Small intestine (tissue), 7 donors: ENCODE results near the gene DECR2. TPM values are rescaled to one million over a fixed set of nuclear protein-coding genes. Genes with fewer than 3 reads are reported as not detected.

ENCODE experiments used
- DNase-seq, 2 donors: peaks; one replicate each; pipeline versions ENCODE4 v3.0.0 to v3.0.0-alpha.2; 2013
- FAIRE-seq: peaks from 2 replicates; lab custom pipeline; 2012; peaks lifted over from hg19 to GRCh38; lab: Jason Lieb, UNC
- H3K27ac ChIP-seq, 3 donors: one replicate each; pipeline ENCODE4 v1.5.1; 2013; ENCODE audit warnings: low read length in 2 of 3, mild to moderate bottlenecking in 2 of 3, control low read depth in 1 of 3, inconsistent platforms in 1 of 3, low read depth in 1 of 3, moderate library complexity in 1 of 3
- H3K27me3 ChIP-seq, 3 donors: one replicate each; pipeline ENCODE4 v1.6.1; 2013; ENCODE audit warnings: low read length in 3 of 3, inconsistent platforms in 1 of 3; ENCODE audit not compliant: control insufficient read depth in 3 of 3, insufficient read depth in 3 of 3
- H3K36me3 ChIP-seq, 3 donors: one replicate each; pipeline ENCODE4 v1.6.1; 2013; ENCODE audit warnings: low read length in 3 of 3, inconsistent platforms in 1 of 3, low read depth in 1 of 3, mild to moderate bottlenecking in 1 of 3, moderate library complexity in 1 of 3; ENCODE audit not compliant: control insufficient read depth in 3 of 3, insufficient read depth in 2 of 3
- H3K4me1 ChIP-seq, 3 donors: one replicate each; pipeline ENCODE4 v1.6.1; 2013; ENCODE audit warnings: low read length in 2 of 3, inconsistent platforms in 1 of 3, low read depth in 1 of 3, mild to moderate bottlenecking in 1 of 3, moderate library complexity in 1 of 3; ENCODE audit not compliant: control insufficient read depth in 3 of 3, insufficient read depth in 2 of 3
- H3K4me3 ChIP-seq, 3 donors: one replicate each; pipeline ENCODE4 v1.5.1; 2013; ENCODE audit warnings: low read length in 3 of 3, control low read depth in 1 of 3, inconsistent platforms in 1 of 3, low read depth in 1 of 3, mild to moderate bottlenecking in 1 of 3, moderate library complexity in 1 of 3
- H3K9me3 ChIP-seq, 2 donors: one replicate each; pipeline ENCODE4 v1.6.1; 2013; ENCODE audit warnings: low read depth in 1 of 2, low read length in 1 of 2; ENCODE audit not compliant: control insufficient read depth in 2 of 2, insufficient read depth in 1 of 2
- WGBS, 3 donors: extraction: QIAGEN DNeasy Blood & Tissue Kit; methylation state at CpG; one replicate each; pipeline ENCODE4 v1.1.7; 2013; 5-methylcytosine and 5-hydroxymethylcytosine counted together
- polyA plus RNA-seq, 4 donors: library from polyadenylated mRNA; stranded (reverse) in 3 of 4; unstranded in 1 of 4; fragments of 200-250 nt in 3 of 4; fragments of 120-200 nt in 1 of 4; gene quantifications; one replicate each; pipeline versions ENCODE4 v1.2.1 to v1.2.3, GENCODE V29; 2013
- donor health status: healthy with polysubstance abuse.
- donor health status: control.
- donor health status: control.
- donor health status: Bipolar disorder and iron deficiency.
- donor health status: healthy.

The DECR2 gene
- polyA plus RNA-seq, 4 donors = 46.7 to 154 (median 99.2) TPM

DNA sequence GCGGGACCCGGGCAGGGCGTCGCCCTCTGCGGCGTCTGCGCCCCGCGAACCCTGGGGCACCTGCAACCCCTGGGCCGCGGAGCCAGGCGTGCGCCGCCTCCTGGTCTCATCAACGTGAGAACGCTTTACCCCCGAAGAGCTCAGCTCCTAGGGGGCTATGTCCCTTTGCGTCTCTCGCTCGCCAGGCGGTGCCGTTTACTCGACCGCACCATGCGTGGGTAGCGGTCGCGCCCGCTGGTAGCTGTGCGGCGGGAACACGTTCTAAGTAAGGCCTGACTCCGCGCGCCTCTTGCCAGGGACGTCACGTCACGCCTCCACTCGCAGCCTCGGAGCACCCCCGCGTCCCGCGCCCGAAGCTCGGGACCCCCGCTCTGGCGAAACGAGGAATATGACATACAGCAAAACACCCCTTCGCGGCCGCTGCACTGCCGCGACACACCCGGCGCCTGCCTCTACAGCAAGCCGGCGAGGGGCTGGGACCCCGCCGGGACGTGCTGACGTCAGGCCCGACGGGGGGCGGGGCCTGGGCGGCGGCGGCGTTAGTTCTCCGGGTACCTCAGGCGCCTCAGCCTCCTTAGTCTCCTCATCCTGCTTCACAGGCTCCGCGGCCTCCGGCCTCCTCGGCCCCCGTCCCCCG, 23.5 kb downstream of the DECR2 start, which contains the start of gene RAB11FIP3:
Gene RAB11FIP3, plus strand, starts transcription at position 568 of the 637 bp plus-strand sequence. CDS start 358 bp downstream, outside the sequence.
- peaks cover 0 to 25% (median 0%) of the 10 kb centered on the region in 3 donors for H3K4me1 ChIP-seq
- peak within 1 kb of the TSS; percentile 21 to 95 (median 94) for H3K27ac ChIP-seq
- H3K4me3 ChIP-seq = peak within 1 kb of the TSS; percentile 72 to 81 (median 78)
- 0 to 1% (median 1%) methylated on average over 62 to 77 of the region's 77 CpGs for WGBS, 3 donors
- H3K9me3 ChIP-seq = no peaks in the 10 kb centered on the region
- peak; percentile 69 to 93 for DNase-seq
- FAIRE-seq = no peak
- peaks cover 0 to 13% (median 0%) of the 10 kb centered on the region in 3 donors for H3K27me3 ChIP-seq
- no peaks in the 10 kb centered on the region for H3K36me3 ChIP-seq

GRCh38 chr16:425740-426114, 24.0 kb downstream of the DECR2 start:
- no peaks in the 10 kb centered on the region for H3K9me3 ChIP-seq
- FAIRE-seq (no peak), DNase-seq (no peak)
- peaks cover 0 to 25% (median 0%) of the 10 kb centered on the region in 3 donors for H3K4me1 ChIP-seq
- whole genome bisulfite sequencing, 3 donors = 0 to 1% (median 1%) methylated on average over 12 to 63 of the region's 63 CpGs
- H3K27me3 ChIP-seq = peaks cover 0 to 11% (median 0%) of the 10 kb centered on the region in 3 donors
- peaks cover 0 to 3% (median 0%) of the 10 kb centered on the region in 3 donors for H3K36me3 ChIP-seq
- peak overlapping the region in 2 of 3 donors; percentile 94 to 95 for H3K27ac ChIP-seq
- peak overlapping the region; percentile 72 to 81 (median 78) for H3K4me3 ChIP-seq

GRCh38 chr16:426115-426905, 24.6 kb downstream of the DECR2 start:
- WGBS, 3 donors = 0 to 1% (median 1%) methylated on average over 52 to 97 of the region's 97 CpGs
- H3K27me3 ChIP-seq = peaks cover 0 to 10% (median 0%) of the 10 kb centered on the region in 3 donors
- H3K4me1 ChIP-seq = peaks cover 0 to 25% (median 0%) of the 10 kb centered on the region in 3 donors
- FAIRE-seq (no peak), DNase-seq (peak in 1 of 2 donors; percentile 60)
- H3K27ac ChIP-seq = peak overlapping the region in 1 of 3 donors; percentile 69
- no peaks in the 10 kb centered on the region for H3K9me3 ChIP-seq
- peaks cover 0 to 4% (median 0%) of the 10 kb centered on the region in 3 donors for H3K36me3 ChIP-seq
- H3K4me3 ChIP-seq = peak overlapping the region; percentile 60 to 78 (median 72)

GRCh38 chr16:426906-427249, 25.2 kb downstream of the DECR2 start:
- no peak for DNase-seq
- Histone ChIP-seq H3K9me3 (no peaks in the 10 kb centered on the region), H3K27me3 (peaks cover 0 to 10% (median 0%) of the 10 kb centered on the region in 3 donors), H3K4me3 (peak overlapping the region in 2 of 3 donors; percentile 60 to 78), H3K27ac (peak overlapping the region in 1 of 3 donors; percentile 69), H3K4me1 (peaks cover 0 to 25% (median 0%) of the 10 kb centered on the region in 3 donors), H3K36me3 (peaks cover 0 to 5% (median 0%) of the 10 kb centered on the region in 3 donors)
- 7 to 19% (median 11%) methylated on average over 11 to 13 of the region's 13 CpGs for WGBS, 3 donors
- no peak for FAIRE-seq

DNA sequence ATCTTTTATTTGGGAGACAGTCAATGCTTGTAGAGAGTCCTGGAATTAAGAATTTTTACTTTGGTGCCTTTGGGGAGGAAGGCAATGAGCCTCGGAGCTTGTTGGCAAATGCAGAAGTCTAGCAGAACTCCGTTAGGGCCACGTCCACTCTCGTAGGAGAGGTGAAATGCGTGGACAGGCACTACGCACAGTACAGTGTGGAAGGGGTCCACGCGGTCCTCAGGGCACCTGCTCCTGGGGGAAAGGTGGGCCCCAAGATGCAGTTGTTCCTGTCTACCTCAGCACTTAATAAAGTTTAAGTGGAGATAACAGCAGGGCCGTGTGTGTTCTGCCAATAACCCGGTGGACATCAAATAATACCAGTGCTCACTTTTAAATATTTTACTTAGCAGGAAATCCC, 25.6 kb downstream of the DECR2 start:
- WGBS, 3 donors = 30 to 39% (median 37%) methylated on average over 10 of the region's 10 CpGs
- Histone ChIP-seq H3K27me3 (peaks cover 0 to 10% (median 0%) of the 10 kb centered on the region in 3 donors), H3K4me3 (peak overlapping the region in 1 of 3 donors; percentile 60), H3K4me1 (peaks cover 0 to 25% (median 0%) of the 10 kb centered on the region in 3 donors), H3K9me3 (no peaks in the 10 kb centered on the region), H3K36me3 (peaks cover 0 to 5% (median 0%) of the 10 kb centered on the region in 3 donors), H3K27ac (peak overlapping the region in 1 of 3 donors; percentile 69)
- FAIRE-seq (no peak), DNase-seq (peak in 1 of 2 donors; percentile 41)

GRCh38 chr16:430904-431303, 29.2 kb downstream of the DECR2 start:
- H3K9me3 ChIP-seq = no peaks in the 10 kb centered on the region
- DNase-seq (no peak), FAIRE-seq (no peak)
- no peak overlapping the region for H3K4me3 ChIP-seq
- peaks cover 0 to 22% (median 0%) of the 10 kb centered on the region in 3 donors for H3K36me3 ChIP-seq
- peaks cover 0 to 15% (median 0%) of the 10 kb centered on the region in 3 donors for H3K4me1 ChIP-seq
- 90 to 99% (median 99%) methylated on average over 7 of the region's 7 CpGs for WGBS, 3 donors
- no peaks in the 10 kb centered on the region for H3K27me3 ChIP-seq
- no peak overlapping the region for H3K27ac ChIP-seq

GRCh38 chr16:440627-441026, 38.9 kb downstream of the DECR2 start:
- H3K27me3 ChIP-seq = no peaks in the 10 kb centered on the region
- H3K4me1 ChIP-seq = no peaks in the 10 kb centered on the region
- no peaks in the 10 kb centered on the region for H3K9me3 ChIP-seq
- FAIRE-seq (no peak), DNase-seq (no peak)
- H3K27ac ChIP-seq = no peak overlapping the region
- WGBS, 3 donors = 86 to 92% (median 90%) methylated on average over 6 of the region's 6 CpGs
- H3K4me3 ChIP-seq = no peak overlapping the region
- H3K36me3 ChIP-seq = peaks cover 0 to 35% (median 0%) of the 10 kb centered on the region in 3 donors

GRCh38 chr16:441447-441846, 39.8 kb downstream of the DECR2 start:
- DNase-seq (no peak), FAIRE-seq (no peak)
- WGBS, 3 donors = 95 to 97% (median 96%) methylated on average over 6 of the region's 6 CpGs
- Histone ChIP-seq H3K36me3 (peaks cover 0 to 31% (median 0%) of the 10 kb centered on the region in 3 donors), H3K4me3 (no peak overlapping the region), H3K9me3 (no peaks in the 10 kb centered on the region), H3K4me1 (no peaks in the 10 kb centered on the region), H3K27ac (no peak overlapping the region), H3K27me3 (no peaks in the 10 kb centered on the region)
